ENCODE data around the gene AR. TPM values are rescaled to one million over a fixed set of nuclear protein-coding genes. Genes with fewer than 3 reads are reported as not detected.

Gene AR
- total RNA-seq, 2 experiments from 2014 or later = not detected

DNA sequence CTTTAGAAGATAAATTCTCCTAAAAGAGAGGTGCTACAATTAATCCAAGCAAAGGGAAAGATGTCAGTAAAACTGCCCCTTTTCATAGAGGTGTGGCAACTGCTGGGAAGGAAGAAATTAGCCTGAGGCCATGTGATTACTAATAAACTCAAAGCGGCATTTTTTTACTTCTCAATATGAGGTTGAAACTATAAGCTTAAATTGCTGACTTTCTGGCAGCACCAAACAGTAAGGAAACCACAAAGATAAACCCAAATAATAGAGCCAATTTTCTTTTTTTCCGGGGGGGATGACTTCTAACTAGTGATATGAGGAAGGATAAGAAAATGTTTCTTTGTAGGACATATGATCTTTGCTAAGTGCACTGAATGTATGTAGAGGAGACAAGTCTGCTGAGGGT is 30.9 kb downstream of the AR start:
- CTCF ChIA-PET = no interaction called here
- POLR2A ChIA-PET = no interaction called here

DNA sequence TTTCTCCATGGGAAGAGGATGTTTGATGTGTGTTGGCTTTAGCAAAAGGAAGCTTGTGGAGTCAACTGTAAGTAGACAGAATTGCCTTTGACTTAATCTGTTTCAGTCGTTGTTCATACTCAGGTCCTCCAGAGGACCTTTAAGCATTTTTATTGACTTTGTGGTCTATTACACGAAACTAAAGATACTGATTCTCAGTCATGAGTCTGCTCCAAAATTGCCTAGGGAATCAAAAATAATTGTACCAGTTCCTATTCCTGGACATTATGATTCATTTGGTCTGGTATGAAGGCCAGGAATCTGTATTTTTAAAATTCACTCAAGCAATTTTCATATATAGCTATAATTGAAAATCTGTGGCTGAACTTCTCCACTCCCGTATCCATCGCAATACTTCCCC is 38.6 kb downstream of the AR start:
- intact Hi-C loops (cut with DNase I, micrococcal nuclease) = no loop called here
- H3K4me1 Mint-ChIP-seq (ENCODE audit: low read depth) = no peaks in the 10 kb centered on the region
- no peaks in the 10 kb centered on the region for H3K9me3 Mint-ChIP-seq
- ATAC-seq (ENCODE audit: poor library complexity) (no peak), DNase-seq (no peak)
- ChIA-PET POLR2A (no interaction called here), CTCF (interaction anchor here (0.6 kb wide), 1 partner anchor 228 kb away, joined by 3 read pairs; no protein-coding TSS in a partner anchor)
- TF ChIP-seq, protein P1, sequence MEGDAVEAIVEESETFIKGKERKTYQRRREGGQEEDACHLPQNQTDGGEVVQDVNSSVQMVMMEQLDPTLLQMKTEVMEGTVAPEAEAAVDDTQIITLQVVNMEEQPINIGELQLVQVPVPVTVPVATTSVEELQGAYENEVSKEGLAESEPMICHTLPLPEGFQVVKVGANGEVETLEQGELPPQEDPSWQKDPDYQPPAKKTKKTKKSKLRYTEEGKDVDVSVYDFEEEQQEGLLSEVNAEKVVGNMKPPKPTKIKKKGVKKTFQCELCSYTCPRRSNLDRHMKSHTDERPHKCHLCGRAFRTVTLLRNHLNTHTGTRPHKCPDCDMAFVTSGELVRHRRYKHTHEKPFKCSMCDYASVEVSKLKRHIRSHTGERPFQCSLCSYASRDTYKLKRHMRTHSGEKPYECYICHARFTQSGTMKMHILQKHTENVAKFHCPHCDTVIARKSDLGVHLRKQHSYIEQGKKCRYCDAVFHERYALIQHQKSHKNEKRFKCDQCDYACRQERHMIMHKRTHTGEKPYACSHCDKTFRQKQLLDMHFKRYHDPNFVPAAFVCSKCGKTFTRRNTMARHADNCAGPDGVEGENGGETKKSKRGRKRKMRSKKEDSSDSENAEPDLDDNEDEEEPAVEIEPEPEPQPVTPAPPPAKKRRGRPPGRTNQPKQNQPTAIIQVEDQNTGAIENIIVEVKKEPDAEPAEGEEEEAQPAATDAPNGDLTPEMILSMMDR (IDR thresholded peaks at IDR 0.05) = no peak
- H3K27me3 ChIP-seq (ENCODE audit: control insufficient read depth in 1 of 2, insufficient read depth in 2 of 2, low read length in 2 of 2) = no peaks in the 10 kb centered on the region
- H3K36me3 Mint-ChIP-seq (ENCODE audit: low read depth) = no peaks in the 10 kb centered on the region
- no peaks in the 10 kb centered on the region for H3K9me3 ChIP-seq (ENCODE audit: control insufficient read depth in 1 of 2, insufficient read depth in 1 of 2, low read length in 2 of 2)
- no peak overlapping the region for H3K4me3 ChIP-seq (ENCODE audit: low read length)
- H3K27ac ChIP-seq (ENCODE audit: low read depth in 1 of 2, low read length in 2 of 2) = no peak overlapping the region
- no peaks in the 10 kb centered on the region for H3K4me1 ChIP-seq (ENCODE audit: insufficient read depth, low read length)
- H3K27me3 Mint-ChIP-seq = no peaks in the 10 kb centered on the region
- H3K36me3 ChIP-seq (ENCODE audit: insufficient read depth, low read length) = no peaks in the 10 kb centered on the region
- H3K27ac Mint-ChIP-seq = no peak overlapping the region
- H3K4me3 Mint-ChIP-seq = no peak overlapping the region

More for the DNA sequence above, 30.9 kb downstream of the AR start:
- Mint-ChIP-seq H3K4me3 (no peak overlapping the region), H3K36me3 (ENCODE audit: low read depth) (no peaks in the 10 kb centered on the region), H3K9me3 (peaks cover 2% of the 10 kb centered on the region), H3K4me1 (ENCODE audit: low read depth) (no peaks in the 10 kb centered on the region), H3K27ac (no peak overlapping the region), H3K27me3 (no peaks in the 10 kb centered on the region)
- ATAC-seq (ENCODE audit: poor library complexity) (no peak), DNase-seq (no peak)
- intact Hi-C loops (cut with DNase I, micrococcal nuclease) = no loop called here
- Histone ChIP-seq H3K4me1 (ENCODE audit: insufficient read depth, low read length) (no peaks in the 10 kb centered on the region), H3K36me3 (ENCODE audit: insufficient read depth, low read length) (no peaks in the 10 kb centered on the region), H3K4me3 (ENCODE audit: low read length) (no peak overlapping the region), H3K27me3 (ENCODE audit: control insufficient read depth in 1 of 2, insufficient read depth in 2 of 2, low read length in 2 of 2) (no peaks in the 10 kb centered on the region), H3K27ac (ENCODE audit: low read depth in 1 of 2, low read length in 2 of 2) (no peak overlapping the region), H3K9me3 (ENCODE audit: control insufficient read depth in 1 of 2, insufficient read depth in 1 of 2, low read length in 2 of 2) (no peaks in the 10 kb centered on the region)
- TF ChIP-seq, protein P1 (IDR thresholded peaks at IDR 0.05) = no peak

DNA sequence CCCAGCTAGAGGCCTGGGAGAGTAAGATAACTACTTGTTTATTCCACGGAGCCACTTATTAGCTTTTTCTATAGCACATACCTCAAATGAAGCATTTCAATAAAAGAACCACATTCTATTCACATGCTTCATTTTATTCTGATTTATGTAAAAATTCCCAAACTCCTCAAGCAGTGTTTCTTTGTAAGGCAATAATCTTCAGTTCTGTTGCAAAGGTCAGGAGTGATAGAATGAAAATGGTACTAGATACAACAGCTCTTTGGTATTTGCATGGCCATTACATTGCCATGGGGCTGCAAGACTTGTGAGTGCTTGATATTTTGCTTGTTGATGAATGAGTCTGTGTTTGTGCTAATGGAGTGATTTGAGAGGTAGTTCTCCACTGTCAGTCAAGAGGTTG is 39.4 kb downstream of the AR start:
- Mint-ChIP-seq H3K4me1 (ENCODE audit: low read depth) (no peaks in the 10 kb centered on the region), H3K36me3 (ENCODE audit: low read depth) (no peaks in the 10 kb centered on the region), H3K27me3 (no peaks in the 10 kb centered on the region), H3K4me3 (no peak overlapping the region), H3K9me3 (no peaks in the 10 kb centered on the region), H3K27ac (no peak overlapping the region)
- Histone ChIP-seq H3K4me1 (ENCODE audit: insufficient read depth, low read length) (no peaks in the 10 kb centered on the region), H3K4me3 (ENCODE audit: low read length) (no peak overlapping the region), H3K36me3 (ENCODE audit: insufficient read depth, low read length) (no peaks in the 10 kb centered on the region), H3K9me3 (ENCODE audit: control insufficient read depth in 1 of 2, insufficient read depth in 1 of 2, low read length in 2 of 2) (no peaks in the 10 kb centered on the region), H3K27ac (ENCODE audit: low read depth in 1 of 2, low read length in 2 of 2) (no peak overlapping the region), H3K27me3 (ENCODE audit: control insufficient read depth in 1 of 2, insufficient read depth in 2 of 2, low read length in 2 of 2) (no peaks in the 10 kb centered on the region)
- intact Hi-C loops (cut with DNase I, micrococcal nuclease) = no loop called here
- ChIA-PET CTCF (no interaction called here), POLR2A (no interaction called here)
- DNase-seq (no peak), ATAC-seq (ENCODE audit: poor library complexity) (no peak)
- TF ChIP-seq, protein P1 (IDR thresholded peaks at IDR 0.05) = no peak

Measured in CD4-positive, alpha-beta T cell (primary cell).